ENCODE results near the gene SEC61B.

GRCh38 chr9:99177576-99178366, 44.3 kb upstream of the SEC61B start:
- TF ChIP-seq TARDBP (IDR thresholded peaks at IDR 0.05) = no peak
- TF ChIP-seq PKNOX1 (IDR thresholded peaks at IDR 0.05) = no peak
- no peak for TF ChIP-seq BHLHE40 (IDR thresholded peaks at IDR 0.05; ENCODE audit: borderline replicate concordance)
- TF ChIP-seq ZNF384 (IDR thresholded peaks at IDR 0.05) = no peak
- TF ChIP-seq FOXK2 (IDR thresholded peaks at IDR 0.05) = no peak
- TF ChIP-seq HDGF (IDR thresholded peaks at IDR 0.05; ENCODE audit: borderline replicate concordance) = no peak
- TF ChIP-seq FOXM1 (IDR thresholded peaks at IDR 0.05; ENCODE audit: borderline replicate concordance) = no peak
- no peak for TF ChIP-seq SUZ12 (IDR thresholded peaks at IDR 0.05)
- TF ChIP-seq NFRKB (IDR thresholded peaks at IDR 0.05) = no peak
- no peak for TF ChIP-seq ELF4 (IDR thresholded peaks at IDR 0.05)
- no peak for TF ChIP-seq SP1 (IDR thresholded peaks at IDR 0.05)
- no peak for TF ChIP-seq ARNT (IDR thresholded peaks at IDR 0.05)
- no peak for TF ChIP-seq FOXA1 (IDR thresholded peaks at IDR 0.05)
